Neural cell (in vitro differentiated cells): ENCODE results near the gene TNFRSF14. TPM values are rescaled to one million over a fixed set of nuclear protein-coding genes. Genes with fewer than 3 reads are reported as not detected.

ENCODE experiments used
- H2AFZ ChIP-seq: fragments of 200-600, 300-800 bp; sonication (generic), shearing (Covaris generic); 2 replicates; pipeline ENCODE4 v1.6.0; 2014; ENCODE audit warnings: low read depth, mild to moderate bottlenecking, antibody characterized with exemption, low read length, moderate library complexity
- H3F3A ChIP-seq: fragments of 200-600 bp; shearing (Covaris generic); 2 replicates; pipeline ENCODE4 v1.6.1; 2016; ENCODE audit warnings: mild to moderate bottlenecking, moderate library complexity, mixed read lengths, antibody characterized with exemption, low read length; ENCODE audit not compliant: insufficient read depth, poor library complexity, severe bottlenecking
- H3K27ac ChIP-seq: fragments of 200-600, 300-800 bp; sonication (generic), shearing (Covaris generic); 2 replicates; pipeline ENCODE4 v1.5.1; 2014; ENCODE audit warnings: mild to moderate bottlenecking, low read length, moderate library complexity
- H3K27me3 ChIP-seq: fragments of 300-800, 200-600 bp; sonication (generic), shearing (Covaris generic); 2 replicates; pipeline ENCODE4 v1.6.0; 2014; ENCODE audit warnings: mild to moderate bottlenecking, low read depth, low read length, moderate library complexity; ENCODE audit not compliant: insufficient read depth
- H3K36me3 ChIP-seq: fragments of 300-800, 200-600 bp; sonication (generic), shearing (Covaris generic); 2 replicates; pipeline ENCODE4 v1.5.1; 2014; ENCODE audit warnings: mild to moderate bottlenecking, antibody characterized with exemption, low read length, moderate library complexity; ENCODE audit not compliant: insufficient read depth
- H3K4me2 ChIP-seq: fragments of 300-800, 200-600 bp; sonication (generic), shearing (Covaris generic); 2 replicates; pipeline ENCODE4 v1.6.0; 2014; ENCODE audit warnings: mild to moderate bottlenecking, low read length
- H3K4me3 ChIP-seq: fragments of 300-800, 200-600 bp; sonication (generic), shearing (Covaris generic); 2 replicates; pipeline ENCODE4 v1.5.1; 2014; ENCODE audit warnings: mild to moderate bottlenecking, low read length, moderate library complexity
- H3K79me2 ChIP-seq: fragments of 200-600 bp; shearing (Covaris generic); replicated peaks from 2 replicates; pipeline ENCODE4 v1.6.0; 2014; ENCODE audit warnings: mild to moderate bottlenecking, low read length, moderate library complexity; ENCODE audit not compliant: insufficient read depth
- H3K9ac ChIP-seq: fragments of 300-800, 200-600 bp; sonication (generic), shearing (Covaris generic); 2 replicates; pipeline ENCODE4 v1.6.1; 2016; ENCODE audit warnings: mild to moderate bottlenecking, low read length, mixed read lengths
- H3K9me2 ChIP-seq: fragments of 200-600 bp; shearing (Covaris generic); 2 replicates; pipeline ENCODE4 v1.6.1; 2016; ENCODE audit warnings: mild to moderate bottlenecking, low read length, mixed read lengths; ENCODE audit not compliant: insufficient read depth
- H3K9me3 ChIP-seq: fragments of 200-600, 300-800 bp; sonication (generic), shearing (Covaris generic); 2 replicates; pipeline ENCODE4 v1.6.1; 2016; ENCODE audit warnings: mild to moderate bottlenecking, mixed run types, low read length, moderate library complexity, mixed read lengths
- H4K20me1 ChIP-seq: fragments of 200-600 bp; shearing (Covaris generic); 2 replicates; pipeline ENCODE4 v1.6.1; 2016; ENCODE audit warnings: mild to moderate bottlenecking, mixed run types; ENCODE audit not compliant: insufficient read depth
- EP300 ChIP-seq: fragments of 450-650 bp; conservative IDR thresholded peaks from 2 replicates; pipeline ENCODE4 v1.6.1; 2014; ENCODE audit warnings: antibody characterized with exemption, mild to moderate bottlenecking, moderate library complexity; ENCODE audit not compliant: poor library complexity, severe bottlenecking
- EZH2 ChIP-seq: fragments of 200-600, 300-800 bp; shearing (Covaris generic), sonication (generic); IDR thresholded peaks from 2 replicates; pipeline ENCODE4 v1.6.1; 2014; ENCODE audit warnings: antibody characterized with exemption, low read length, borderline replicate concordance, mild to moderate bottlenecking; ENCODE audit not compliant: insufficient read depth, poor library complexity, severe bottlenecking
- MXI1 ChIP-seq: fragments of 450-650 bp; conservative IDR thresholded peaks from 2 replicates; pipeline ENCODE4 v1.6.1; 2014; ENCODE audit warnings: antibody characterized with exemption, mild to moderate bottlenecking; ENCODE audit not compliant: poor library complexity, severe bottlenecking
- POLR2AphosphoS5 ChIP-seq: IDR thresholded peaks from 2 replicates; pipeline ENCODE4 v1.6.1; 2012
- RAD21 ChIP-seq: fragments of 450-650 bp; conservative IDR thresholded peaks from 2 replicates; pipeline ENCODE4 v1.6.1; 2014; ENCODE audit warnings: antibody characterized with exemption, mild to moderate bottlenecking, moderate library complexity
- SMC3 ChIP-seq: fragments of 450-650 bp; conservative IDR thresholded peaks from 2 replicates; pipeline ENCODE4 v1.6.1; 2014; ENCODE audit warnings: antibody characterized with exemption, mild to moderate bottlenecking, moderate library complexity; ENCODE audit not compliant: poor library complexity
- TAF1 ChIP-seq: IDR thresholded peaks from 2 replicates; pipeline ENCODE4 v1.6.1; 2012; ENCODE audit warnings: low read depth
- polyA plus RNA-seq: library from polyadenylated mRNA; depleted of rRNA; stranded (reverse); fragments of >200 nt; gene quantifications from 2 replicates; pipeline ENCODE4 v1.2.3, GENCODE V29; 2014
- TF ChIP-seq, protein P1 (sequence below): IDR thresholded peaks from 2 replicates; pipeline ENCODE4 v1.6.1; 2012; ENCODE audit warnings: borderline replicate concordance
- TF ChIP-seq, protein P2 (sequence below): fragments of 450-650 bp; IDR thresholded peaks from 2 replicates; pipeline ENCODE4 v1.5.1; 2014; ENCODE audit warnings: antibody characterized with exemption, mild to moderate bottlenecking, moderate library complexity; ENCODE audit not compliant: poor library complexity, severe bottlenecking

TNFRSF14 gene
- polyA plus RNA-seq, 1 donor from 2014 or later, result 1.1 TPM

- no peaks in the 10 kb centered on the region for H3K9me3 ChIP-seq
- peak; percentile 69 for TF ChIP-seq MXI1
- no peak for TF ChIP-seq EZH2
- TF ChIP-seq EP300, result peak; percentile 9
- TF ChIP-seq POLR2AphosphoS5, result peak; percentile 50
- TF ChIP-seq, protein P1, sequence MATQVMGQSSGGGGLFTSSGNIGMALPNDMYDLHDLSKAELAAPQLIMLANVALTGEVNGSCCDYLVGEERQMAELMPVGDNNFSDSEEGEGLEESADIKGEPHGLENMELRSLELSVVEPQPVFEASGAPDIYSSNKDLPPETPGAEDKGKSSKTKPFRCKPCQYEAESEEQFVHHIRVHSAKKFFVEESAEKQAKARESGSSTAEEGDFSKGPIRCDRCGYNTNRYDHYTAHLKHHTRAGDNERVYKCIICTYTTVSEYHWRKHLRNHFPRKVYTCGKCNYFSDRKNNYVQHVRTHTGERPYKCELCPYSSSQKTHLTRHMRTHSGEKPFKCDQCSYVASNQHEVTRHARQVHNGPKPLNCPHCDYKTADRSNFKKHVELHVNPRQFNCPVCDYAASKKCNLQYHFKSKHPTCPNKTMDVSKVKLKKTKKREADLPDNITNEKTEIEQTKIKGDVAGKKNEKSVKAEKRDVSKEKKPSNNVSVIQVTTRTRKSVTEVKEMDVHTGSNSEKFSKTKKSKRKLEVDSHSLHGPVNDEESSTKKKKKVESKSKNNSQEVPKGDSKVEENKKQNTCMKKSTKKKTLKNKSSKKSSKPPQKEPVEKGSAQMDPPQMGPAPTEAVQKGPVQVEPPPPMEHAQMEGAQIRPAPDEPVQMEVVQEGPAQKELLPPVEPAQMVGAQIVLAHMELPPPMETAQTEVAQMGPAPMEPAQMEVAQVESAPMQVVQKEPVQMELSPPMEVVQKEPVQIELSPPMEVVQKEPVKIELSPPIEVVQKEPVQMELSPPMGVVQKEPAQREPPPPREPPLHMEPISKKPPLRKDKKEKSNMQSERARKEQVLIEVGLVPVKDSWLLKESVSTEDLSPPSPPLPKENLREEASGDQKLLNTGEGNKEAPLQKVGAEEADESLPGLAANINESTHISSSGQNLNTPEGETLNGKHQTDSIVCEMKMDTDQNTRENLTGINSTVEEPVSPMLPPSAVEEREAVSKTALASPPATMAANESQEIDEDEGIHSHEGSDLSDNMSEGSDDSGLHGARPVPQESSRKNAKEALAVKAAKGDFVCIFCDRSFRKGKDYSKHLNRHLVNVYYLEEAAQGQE, result no peak
- no peak for TF ChIP-seq SMC3
- no peak for TF ChIP-seq RAD21
- TF ChIP-seq TAF1, result no peak
- TF ChIP-seq, protein P2, sequence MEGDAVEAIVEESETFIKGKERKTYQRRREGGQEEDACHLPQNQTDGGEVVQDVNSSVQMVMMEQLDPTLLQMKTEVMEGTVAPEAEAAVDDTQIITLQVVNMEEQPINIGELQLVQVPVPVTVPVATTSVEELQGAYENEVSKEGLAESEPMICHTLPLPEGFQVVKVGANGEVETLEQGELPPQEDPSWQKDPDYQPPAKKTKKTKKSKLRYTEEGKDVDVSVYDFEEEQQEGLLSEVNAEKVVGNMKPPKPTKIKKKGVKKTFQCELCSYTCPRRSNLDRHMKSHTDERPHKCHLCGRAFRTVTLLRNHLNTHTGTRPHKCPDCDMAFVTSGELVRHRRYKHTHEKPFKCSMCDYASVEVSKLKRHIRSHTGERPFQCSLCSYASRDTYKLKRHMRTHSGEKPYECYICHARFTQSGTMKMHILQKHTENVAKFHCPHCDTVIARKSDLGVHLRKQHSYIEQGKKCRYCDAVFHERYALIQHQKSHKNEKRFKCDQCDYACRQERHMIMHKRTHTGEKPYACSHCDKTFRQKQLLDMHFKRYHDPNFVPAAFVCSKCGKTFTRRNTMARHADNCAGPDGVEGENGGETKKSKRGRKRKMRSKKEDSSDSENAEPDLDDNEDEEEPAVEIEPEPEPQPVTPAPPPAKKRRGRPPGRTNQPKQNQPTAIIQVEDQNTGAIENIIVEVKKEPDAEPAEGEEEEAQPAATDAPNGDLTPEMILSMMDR, result no peak
Observed at GRCh38 chr1:2585318-2586092, 29.3 kb downstream of the TNFRSF14 start.

DNA sequence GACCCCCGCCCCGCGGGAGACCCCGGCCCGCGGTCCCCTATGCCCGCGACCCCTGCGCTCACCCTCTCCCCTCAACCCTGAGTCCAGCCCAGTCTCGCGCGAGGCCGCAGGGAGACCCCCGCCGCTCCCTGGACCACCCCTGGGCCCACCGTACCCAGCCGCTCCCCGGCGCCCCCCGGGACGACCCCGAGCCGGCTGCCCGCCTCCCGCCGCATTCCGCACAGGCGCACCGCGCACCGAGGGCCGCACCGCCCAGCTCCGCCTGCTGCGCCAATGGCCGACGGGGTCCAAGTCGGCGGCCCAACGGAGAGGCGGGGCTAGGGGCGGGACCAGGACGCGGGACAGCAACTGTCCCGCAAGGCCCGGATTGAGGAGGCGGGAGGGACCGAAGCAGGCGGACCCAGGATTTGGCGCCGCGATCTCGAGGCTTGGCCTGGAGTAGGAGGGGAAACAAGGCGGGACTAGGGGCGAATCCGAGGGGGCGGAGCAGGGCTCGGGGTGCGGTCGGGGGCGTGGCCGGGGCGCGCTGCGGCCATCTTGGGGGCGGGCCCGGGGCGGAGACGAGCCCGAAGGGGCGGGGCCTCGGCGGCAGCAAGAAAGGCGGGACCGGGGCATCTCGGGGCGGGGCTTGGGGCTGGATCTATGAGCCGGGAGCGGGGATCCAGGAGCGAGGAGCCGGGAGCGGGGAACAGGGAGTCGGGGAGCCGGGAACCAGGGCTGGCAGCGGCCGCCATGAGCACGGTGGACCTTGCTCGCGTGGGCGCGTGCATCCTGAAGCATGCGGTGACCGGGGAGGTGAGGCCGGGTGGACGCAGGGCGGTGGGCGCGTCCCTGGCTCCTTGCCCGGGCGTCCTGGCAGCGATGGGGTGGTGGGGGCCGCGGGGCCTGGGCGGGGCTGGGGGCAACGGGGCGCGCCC is 30.2 kb downstream of the TNFRSF14 start, which contains the start of gene PRXL2B:
Gene PRXL2B (plus strand): TSS at position 624 of the 917 bp plus-strand sequence. CDS start 109 bp downstream, at position 733.
- H3K9me3 ChIP-seq, result no peaks in the 10 kb centered on the region
- H3K9me2 ChIP-seq, result no peaks in the 10 kb centered on the region
- peak within 1 kb of the TSS; percentile 95 for H3K4me3 ChIP-seq
- H2AFZ ChIP-seq, result peak within 1 kb of the TSS; percentile 65
- H3K4me2 ChIP-seq, result peak within 1 kb of the TSS; percentile 97
- H3K27me3 ChIP-seq, result no peaks in the 10 kb centered on the region
- TF ChIP-seq EZH2, result no peak
- no peak for TF ChIP-seq TAF1
- peak; percentile 7 for TF ChIP-seq SMC3
- TF ChIP-seq POLR2AphosphoS5, result peak; percentile 72
- no peak for TF ChIP-seq EP300
- TF ChIP-seq RAD21, result no peak
- TF ChIP-seq, protein P1, result peak; percentile 54
- TF ChIP-seq, protein P2, result no peak
- TF ChIP-seq MXI1, result peak; percentile 56
- no peaks in the 10 kb centered on the region for H3F3A ChIP-seq
- H3K9ac ChIP-seq, result peak within 1 kb of the TSS; percentile 85
- H3K79me2 ChIP-seq, result no peaks in the 10 kb centered on the region
- H3K27ac ChIP-seq, result peak within 1 kb of the TSS; percentile 80
- H3K36me3 ChIP-seq, result no peaks in the 10 kb centered on the region
- H4K20me1 ChIP-seq, result no peaks in the 10 kb centered on the region

More at GRCh38 chr1:2585318-2586092, 29.3 kb downstream of the TNFRSF14 start:
- Histone ChIP-seq H3K9ac (peak overlapping the region; percentile 85), H3K4me2 (peak overlapping the region; percentile 97), H3K79me2 (no peaks in the 10 kb centered on the region), H3K4me3 (peak overlapping the region; percentile 95), H3K36me3 (no peaks in the 10 kb centered on the region), H4K20me1 (no peaks in the 10 kb centered on the region), H3K27me3 (no peaks in the 10 kb centered on the region), H3K9me2 (no peaks in the 10 kb centered on the region), H3K27ac (peak overlapping the region; percentile 80), H3F3A (no peaks in the 10 kb centered on the region), H2AFZ (peak overlapping the region; percentile 65)
